ENCODE measurements around the gene CCRL2. TPM values are rescaled to one million over a fixed set of nuclear protein-coding genes. Genes with fewer than 3 reads are reported as not detected.
A peak's percentile ranks its signal among the peaks of the same experiment; 100 is the strongest.
"Not testable (repeated sequence)": the region's sequence is repeated elsewhere in the genome, so short reads cannot be mapped to it uniquely, and the experiment has no call there.

Gene CCRL2
- total RNA-seq, 1 donor from 2014 or later = 1.6 TPM

DNA sequence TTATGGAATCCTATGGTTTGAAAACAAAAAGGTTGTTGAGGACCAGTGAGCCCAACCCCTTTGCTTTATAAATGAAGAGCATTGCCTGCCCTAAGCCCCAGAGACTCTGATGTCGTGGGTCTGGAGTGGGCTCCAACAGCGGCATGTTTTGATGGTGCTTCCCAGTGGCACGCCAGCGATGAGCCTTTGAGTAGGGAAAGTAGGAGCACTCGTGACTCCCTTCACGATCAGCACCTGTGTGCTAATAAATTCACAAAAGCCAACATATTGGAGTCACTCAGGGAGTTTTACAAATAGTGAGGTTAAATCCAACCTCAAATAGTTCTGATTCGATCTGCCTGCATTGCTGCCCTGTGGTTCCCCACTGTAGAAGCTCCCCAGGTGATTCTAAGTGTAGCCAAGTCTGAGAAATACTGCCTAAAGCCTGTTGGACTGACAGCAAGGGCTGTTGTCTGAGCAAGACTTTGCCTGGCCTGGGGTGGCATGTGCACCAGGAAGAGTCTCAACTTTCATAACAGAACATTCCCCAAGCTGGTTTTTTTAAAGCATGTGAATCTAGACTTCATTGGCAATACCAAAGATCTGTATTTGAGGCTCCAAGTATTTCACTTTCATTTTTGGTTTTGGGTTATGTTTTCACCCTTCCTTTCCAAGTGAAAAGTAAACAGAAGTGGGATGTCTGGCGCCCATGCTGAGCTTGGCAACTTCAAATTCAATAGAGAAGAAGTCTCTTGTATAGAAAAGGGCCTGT lies 26.4 kb upstream of the CCRL2 start:
- no peaks in the 10 kb centered on the region for H3K36me3 ChIP-seq (ENCODE audit: control insufficient read depth in 3 of 3, insufficient read depth in 3 of 3, low read length in 3 of 3)
- peak overlapping the region; percentile 22 to 55 (median 50) for H3K9ac ChIP-seq (ENCODE audit: low read depth in 1 of 3, low read length in 3 of 3)
- H3K27ac ChIP-seq (ENCODE audit: low read depth, low read length) = peak overlapping the region; percentile 75
- peak overlapping the region; percentile 31 to 55 (median 51) for H3K4me3 ChIP-seq (ENCODE audit: low read length in 3 of 3)
- peaks cover 0 to 3% (median 0%) of the 10 kb centered on the region in 3 donors for H3K27me3 ChIP-seq (ENCODE audit: control insufficient read depth in 3 of 3, insufficient read depth in 3 of 3, low read length in 3 of 3)
- H3K4me1 ChIP-seq (ENCODE audit: control insufficient read depth in 3 of 3, insufficient read depth in 3 of 3, low read length in 3 of 3) = peaks cover 12 to 15% (median 13%) of the 10 kb centered on the region in 3 donors
- H3K9me3 ChIP-seq (ENCODE audit: control insufficient read depth in 3 of 3, low read length in 3 of 3) = no peaks in the 10 kb centered on the region

DNA sequence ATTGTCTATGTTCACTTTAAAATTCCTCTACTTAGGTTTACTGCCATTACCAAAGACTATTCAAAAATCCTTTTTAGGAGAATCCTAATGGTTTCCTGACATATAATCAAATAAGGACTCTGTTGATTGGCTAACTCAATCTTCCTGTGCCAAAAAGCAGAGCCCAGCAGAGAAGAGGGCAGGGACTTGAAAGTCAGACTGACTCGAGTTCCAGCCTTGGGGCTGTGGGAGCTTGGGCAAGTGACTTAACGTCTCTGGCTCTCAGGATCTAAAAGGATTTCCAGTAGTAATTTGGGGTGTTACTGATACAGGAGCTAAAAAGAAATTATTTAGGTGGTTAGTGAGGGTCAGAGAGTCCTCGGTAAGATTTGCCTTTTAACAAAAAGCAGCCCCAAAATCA lies 25.4 kb upstream of the CCRL2 start:
- Histone ChIP-seq H3K9me3 (ENCODE audit: control insufficient read depth in 3 of 3, low read length in 3 of 3) (no peaks in the 10 kb centered on the region), H3K4me3 (ENCODE audit: low read length in 3 of 3) (no peak overlapping the region), H3K36me3 (ENCODE audit: control insufficient read depth in 3 of 3, insufficient read depth in 3 of 3, low read length in 3 of 3) (no peaks in the 10 kb centered on the region), H3K4me1 (ENCODE audit: control insufficient read depth in 3 of 3, insufficient read depth in 3 of 3, low read length in 3 of 3) (peaks cover 12 to 15% (median 13%) of the 10 kb centered on the region in 3 donors), H3K27ac (ENCODE audit: low read depth, low read length) (no peak overlapping the region), H3K27me3 (ENCODE audit: control insufficient read depth in 3 of 3, insufficient read depth in 3 of 3, low read length in 3 of 3) (no peaks in the 10 kb centered on the region), H3K9ac (ENCODE audit: low read depth in 1 of 3, low read length in 3 of 3) (no peak overlapping the region)

DNA sequence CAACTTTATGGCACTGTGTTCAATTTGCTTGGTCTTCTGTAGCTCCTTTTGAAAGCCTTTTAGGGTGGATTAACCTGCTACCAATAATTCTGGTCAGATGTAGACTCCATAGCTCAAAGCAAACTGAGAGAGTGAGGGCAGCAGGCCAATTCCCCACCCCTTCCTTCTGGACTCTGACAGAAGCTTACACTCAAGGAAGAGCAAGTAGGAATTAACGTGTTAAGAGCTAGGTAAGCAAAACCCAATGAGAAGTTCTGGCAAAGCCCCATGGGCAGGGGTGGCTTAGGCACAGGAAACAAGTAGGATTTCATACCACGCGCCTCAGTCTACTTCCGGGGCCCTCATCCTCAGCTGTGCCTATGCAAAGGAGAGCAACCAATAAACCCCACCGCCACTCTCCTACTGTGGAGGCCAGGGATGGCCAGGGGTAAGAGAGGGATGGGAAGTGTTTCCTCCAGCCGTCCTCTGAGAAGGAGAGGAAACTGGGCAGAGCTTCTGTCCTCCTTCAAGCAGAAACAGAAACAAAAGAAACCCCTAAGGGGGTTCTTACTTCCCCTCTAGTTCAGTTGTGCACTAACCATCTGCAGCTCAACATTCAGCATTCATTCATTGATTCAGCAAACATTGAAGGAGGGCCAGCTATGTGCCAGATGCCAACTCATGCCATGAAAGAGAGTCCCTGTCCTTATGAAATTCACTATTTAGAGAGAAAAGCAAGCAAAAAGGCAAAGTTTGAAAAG lies 23.7 kb upstream of the CCRL2 start:
- Histone ChIP-seq H3K9me3 (ENCODE audit: control insufficient read depth in 3 of 3, low read length in 3 of 3) (no peaks in the 10 kb centered on the region), H3K9ac (ENCODE audit: low read depth in 1 of 3, low read length in 3 of 3) (no peak overlapping the region)

DNA sequence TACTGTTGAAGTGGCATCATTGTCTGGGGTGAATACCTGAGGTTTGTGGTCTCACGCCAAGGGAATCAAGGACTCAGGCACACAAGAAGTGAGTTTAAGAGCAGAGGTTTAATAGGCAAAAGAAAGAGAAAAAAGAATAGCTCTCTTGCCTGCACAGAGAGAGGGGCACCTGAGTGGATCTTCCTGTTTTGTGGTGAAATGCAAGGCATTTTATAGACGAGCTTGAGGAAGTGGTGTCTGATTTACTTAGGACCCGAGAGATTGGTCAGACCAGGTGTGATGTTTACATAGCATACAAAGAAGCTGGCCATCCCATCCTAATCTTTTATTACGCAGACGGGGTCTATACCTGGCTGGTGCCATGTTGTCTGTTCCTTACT lies 23.1 kb upstream of the CCRL2 start:
- H3K36me3 ChIP-seq (ENCODE audit: control insufficient read depth in 3 of 3, insufficient read depth in 3 of 3, low read length in 3 of 3) = no peaks in the 10 kb centered on the region
- no peak overlapping the region for H3K27ac ChIP-seq (ENCODE audit: low read depth, low read length)
- H3K4me1 ChIP-seq (ENCODE audit: control insufficient read depth in 3 of 3, insufficient read depth in 3 of 3, low read length in 3 of 3) = peaks cover 9 to 13% (median 11%) of the 10 kb centered on the region in 3 donors
- H3K27me3 ChIP-seq (ENCODE audit: control insufficient read depth in 3 of 3, insufficient read depth in 3 of 3, low read length in 3 of 3) = no peaks in the 10 kb centered on the region
- H3K4me3 ChIP-seq (ENCODE audit: low read length in 3 of 3) = no peak overlapping the region
- H3K9me3 ChIP-seq (ENCODE audit: control insufficient read depth in 3 of 3, low read length in 3 of 3) = no peaks in the 10 kb centered on the region
- no peak overlapping the region for H3K9ac ChIP-seq (ENCODE audit: low read depth in 1 of 3, low read length in 3 of 3)

More for the DNA sequence above, 23.7 kb upstream of the CCRL2 start:
- Histone ChIP-seq H3K36me3 (ENCODE audit: control insufficient read depth in 3 of 3, insufficient read depth in 3 of 3, low read length in 3 of 3) (no peaks in the 10 kb centered on the region), H3K4me1 (ENCODE audit: control insufficient read depth in 3 of 3, insufficient read depth in 3 of 3, low read length in 3 of 3) (peaks cover 12 to 14% (median 13%) of the 10 kb centered on the region in 3 donors), H3K27me3 (ENCODE audit: control insufficient read depth in 3 of 3, insufficient read depth in 3 of 3, low read length in 3 of 3) (no peaks in the 10 kb centered on the region), H3K27ac (ENCODE audit: low read depth, low read length) (no peak overlapping the region), H3K4me3 (ENCODE audit: low read length in 3 of 3) (no peak overlapping the region)

DNA sequence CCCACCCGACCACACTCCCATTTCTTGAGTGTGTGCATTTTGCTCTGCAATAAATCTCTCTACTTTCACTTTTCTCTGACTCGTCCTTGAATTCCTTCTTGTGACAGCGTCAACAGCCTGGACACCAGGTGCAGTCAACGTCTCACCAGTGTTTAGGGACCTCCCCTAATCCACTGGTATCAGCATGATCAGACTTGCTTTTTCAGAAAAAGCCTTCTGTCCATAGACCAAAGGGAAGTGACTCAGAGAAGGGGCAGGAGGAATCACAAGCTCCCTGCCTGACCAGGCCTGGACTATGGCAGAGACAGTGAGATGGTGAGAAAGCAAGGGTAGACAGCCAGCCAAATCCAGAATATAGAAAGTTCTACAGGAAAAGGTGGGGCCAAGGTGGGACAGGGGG lies 20.9 kb upstream of the CCRL2 start:
- no peak overlapping the region for H3K27ac ChIP-seq (ENCODE audit: low read depth, low read length)
- peaks cover under 1 to 3% (median 2%) of the 10 kb centered on the region in 3 donors for H3K4me1 ChIP-seq (ENCODE audit: control insufficient read depth in 3 of 3, insufficient read depth in 3 of 3, low read length in 3 of 3)
- H3K9me3 ChIP-seq (ENCODE audit: control insufficient read depth in 3 of 3, low read length in 3 of 3) = no peaks in the 10 kb centered on the region
- H3K27me3 ChIP-seq (ENCODE audit: control insufficient read depth in 3 of 3, insufficient read depth in 3 of 3, low read length in 3 of 3) = no peaks in the 10 kb centered on the region
- no peak overlapping the region for H3K4me3 ChIP-seq (ENCODE audit: low read length in 3 of 3)
- H3K9ac ChIP-seq (ENCODE audit: low read depth in 1 of 3, low read length in 3 of 3) = no peak overlapping the region
- no peaks in the 10 kb centered on the region for H3K36me3 ChIP-seq (ENCODE audit: control insufficient read depth in 3 of 3, insufficient read depth in 3 of 3, low read length in 3 of 3)

DNA sequence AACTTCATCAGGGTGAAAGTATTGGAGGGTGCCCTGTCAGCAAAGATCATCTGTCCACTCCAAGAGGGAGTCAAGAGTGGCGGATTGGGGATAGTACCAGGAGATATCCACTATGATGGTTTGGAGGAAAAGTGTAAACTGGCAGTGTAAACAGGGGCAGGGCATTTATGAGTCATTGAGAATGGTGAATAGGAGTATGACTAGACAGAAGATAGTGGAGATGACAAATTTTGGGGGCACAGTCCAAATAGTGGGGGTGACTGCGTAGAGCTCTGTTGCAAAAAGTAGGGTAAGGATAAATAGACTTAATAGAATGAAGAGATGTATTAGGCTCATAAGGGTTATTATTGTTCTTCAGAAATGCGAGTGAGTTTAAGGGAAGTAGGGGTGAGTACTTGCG lies 18.2 kb upstream of the CCRL2 start:
- not testable (repeated sequence) for H3K27ac ChIP-seq (ENCODE audit: low read depth, low read length); H3K4me1 ChIP-seq (ENCODE audit: control insufficient read depth in 3 of 3, insufficient read depth in 3 of 3, low read length in 3 of 3); H3K9me3 ChIP-seq (ENCODE audit: control insufficient read depth in 3 of 3, low read length in 3 of 3); H3K4me3 ChIP-seq (ENCODE audit: low read length in 3 of 3); H3K27me3 ChIP-seq (ENCODE audit: control insufficient read depth in 3 of 3, insufficient read depth in 3 of 3, low read length in 3 of 3); H3K36me3 ChIP-seq (ENCODE audit: control insufficient read depth in 3 of 3, insufficient read depth in 3 of 3, low read length in 3 of 3); H3K9ac ChIP-seq (ENCODE audit: low read depth in 1 of 3, low read length in 3 of 3)

DNA sequence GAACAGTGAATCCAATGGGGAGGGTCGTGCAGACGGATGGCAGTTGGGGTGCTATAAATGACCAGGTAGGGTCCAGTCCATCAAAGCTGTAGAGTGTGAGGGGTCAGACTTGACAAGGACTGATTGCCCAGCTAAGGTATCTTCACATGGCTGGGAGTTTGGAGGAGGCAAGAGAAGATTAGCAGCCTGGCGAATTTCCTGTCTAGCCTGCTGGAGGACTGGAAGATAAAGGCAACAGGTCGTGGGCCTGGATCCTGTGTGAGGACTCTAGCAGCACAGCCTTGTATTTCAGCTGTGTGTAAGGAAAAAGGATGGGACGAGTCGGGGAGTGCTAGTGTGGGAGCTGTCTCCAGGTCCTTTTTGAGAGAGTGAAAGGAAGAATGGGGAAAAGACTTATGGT lies 17.8 kb upstream of the CCRL2 start:
- Histone ChIP-seq H3K4me3 (ENCODE audit: low read length in 3 of 3) (no peak overlapping the region), H3K4me1 (ENCODE audit: control insufficient read depth in 3 of 3, insufficient read depth in 3 of 3, low read length in 3 of 3) (peaks cover 0 to 5% (median 0%) of the 10 kb centered on the region in 3 donors), H3K9me3 (ENCODE audit: control insufficient read depth in 3 of 3, low read length in 3 of 3) (no peaks in the 10 kb centered on the region), H3K27me3 (ENCODE audit: control insufficient read depth in 3 of 3, insufficient read depth in 3 of 3, low read length in 3 of 3) (no peaks in the 10 kb centered on the region), H3K36me3 (ENCODE audit: control insufficient read depth in 3 of 3, insufficient read depth in 3 of 3, low read length in 3 of 3) (no peaks in the 10 kb centered on the region), H3K9ac (ENCODE audit: low read depth in 1 of 3, low read length in 3 of 3) (no peak overlapping the region), H3K27ac (ENCODE audit: low read depth, low read length) (no peak overlapping the region)

DNA sequence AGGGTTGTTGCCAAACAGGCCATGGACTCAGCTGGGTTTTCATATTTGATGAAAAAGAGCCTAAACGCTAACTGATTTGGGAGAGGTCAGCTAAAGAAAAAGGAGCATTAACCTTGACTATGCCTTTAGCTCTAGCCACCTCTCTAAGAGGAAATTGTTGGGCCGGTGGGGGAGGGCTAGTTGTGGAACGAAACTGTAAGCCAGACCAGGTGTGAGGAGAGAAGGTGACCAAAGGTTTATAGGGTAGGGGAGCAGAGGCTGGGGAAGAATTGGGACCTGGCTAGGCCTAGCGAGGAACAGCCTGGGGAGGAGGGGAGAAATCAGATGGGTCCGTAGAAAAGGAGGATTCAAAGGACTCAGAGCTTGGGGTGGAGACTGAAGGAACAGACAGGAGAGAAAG lies 15.5 kb upstream of the CCRL2 start:
- not testable (repeated sequence) for H3K27ac ChIP-seq (ENCODE audit: low read depth, low read length); H3K9me3 ChIP-seq (ENCODE audit: control insufficient read depth in 3 of 3, low read length in 3 of 3); H3K4me1 ChIP-seq (ENCODE audit: control insufficient read depth in 3 of 3, insufficient read depth in 3 of 3, low read length in 3 of 3); H3K9ac ChIP-seq (ENCODE audit: low read depth in 1 of 3, low read length in 3 of 3); H3K36me3 ChIP-seq (ENCODE audit: control insufficient read depth in 3 of 3, insufficient read depth in 3 of 3, low read length in 3 of 3); H3K27me3 ChIP-seq (ENCODE audit: control insufficient read depth in 3 of 3, insufficient read depth in 3 of 3, low read length in 3 of 3); H3K4me3 ChIP-seq (ENCODE audit: low read length in 3 of 3)

DNA sequence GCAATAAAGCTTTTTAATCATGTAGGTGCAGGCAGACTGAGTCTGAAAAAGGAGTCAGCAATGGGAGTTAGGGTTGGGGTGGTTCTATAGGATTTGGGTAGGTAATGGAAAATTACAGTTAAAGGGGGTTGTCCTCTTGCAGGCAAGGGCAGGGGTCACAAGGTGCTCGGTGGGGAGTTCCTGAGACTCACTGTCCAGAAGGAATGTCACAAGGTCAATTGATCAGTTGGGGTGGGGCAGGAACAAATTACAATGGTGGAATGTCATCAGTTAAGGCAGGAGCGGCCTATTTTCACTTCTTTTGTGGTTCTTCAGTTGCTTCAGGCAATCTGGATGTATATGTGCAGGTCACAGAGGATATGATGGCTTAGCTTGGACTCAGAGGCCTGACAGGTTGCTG lies 14.0 kb upstream of the CCRL2 start:
- peaks cover 0 to 18% (median 16%) of the 10 kb centered on the region in 3 donors for H3K4me1 ChIP-seq (ENCODE audit: control insufficient read depth in 3 of 3, insufficient read depth in 3 of 3, low read length in 3 of 3)
- no peak overlapping the region for H3K27ac ChIP-seq (ENCODE audit: low read depth, low read length)
- H3K27me3 ChIP-seq (ENCODE audit: control insufficient read depth in 3 of 3, insufficient read depth in 3 of 3, low read length in 3 of 3) = no peaks in the 10 kb centered on the region
- H3K9ac ChIP-seq (ENCODE audit: low read depth in 1 of 3, low read length in 3 of 3) = no peak overlapping the region
- H3K4me3 ChIP-seq (ENCODE audit: low read length in 3 of 3) = no peak overlapping the region
- H3K9me3 ChIP-seq (ENCODE audit: control insufficient read depth in 3 of 3, low read length in 3 of 3) = no peaks in the 10 kb centered on the region
- H3K36me3 ChIP-seq (ENCODE audit: control insufficient read depth in 3 of 3, insufficient read depth in 3 of 3, low read length in 3 of 3) = no peaks in the 10 kb centered on the region
